ENCODE results near the gene PTPRR. TPM values are rescaled to one million over a fixed set of nuclear protein-coding genes. Genes with fewer than 3 reads are reported as not detected.

Gene PTPRR
- total RNA-seq, 2 donors from 2014 or later = 0.37 to 0.51 TPM

DNA sequence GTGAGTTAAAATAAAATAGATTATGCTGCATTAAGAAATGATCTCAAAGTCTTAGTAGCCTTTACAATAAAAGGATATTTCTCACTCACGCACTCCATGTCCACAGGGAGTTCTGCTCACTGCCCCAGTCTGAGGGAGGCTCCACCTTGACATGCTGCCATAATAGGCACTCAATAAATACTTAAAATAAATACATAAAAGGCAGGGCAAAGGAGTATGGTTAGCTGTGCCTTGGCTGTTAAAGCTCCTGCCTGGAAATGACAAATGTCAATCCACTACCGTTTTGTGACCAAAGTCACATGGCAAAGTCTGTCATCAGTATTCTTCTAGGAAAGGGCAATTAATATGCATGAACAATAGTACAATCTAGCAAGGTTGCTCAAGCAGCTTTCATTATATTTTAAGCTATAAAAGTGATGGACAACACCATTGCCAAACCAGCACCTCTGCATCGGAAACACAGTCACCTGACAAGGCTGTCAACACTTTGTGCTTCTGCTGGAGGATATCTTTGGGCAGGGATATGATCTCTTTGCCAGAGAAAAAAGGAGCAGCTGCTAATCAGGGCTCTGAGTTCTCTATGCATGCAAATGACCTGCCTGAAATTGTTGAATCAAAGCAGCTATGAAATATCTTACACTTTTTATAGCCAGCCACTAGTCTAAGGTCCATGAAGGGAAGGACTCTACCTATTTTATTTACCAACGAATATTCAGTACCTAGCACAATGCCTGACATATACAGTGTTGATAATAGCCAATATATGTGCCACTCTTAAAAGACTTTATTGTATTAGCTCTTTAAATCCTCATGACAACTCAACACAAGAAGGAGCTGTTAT lies 90.1 kb downstream of the PTPRR start:
- TF ChIP-seq, protein P1, sequence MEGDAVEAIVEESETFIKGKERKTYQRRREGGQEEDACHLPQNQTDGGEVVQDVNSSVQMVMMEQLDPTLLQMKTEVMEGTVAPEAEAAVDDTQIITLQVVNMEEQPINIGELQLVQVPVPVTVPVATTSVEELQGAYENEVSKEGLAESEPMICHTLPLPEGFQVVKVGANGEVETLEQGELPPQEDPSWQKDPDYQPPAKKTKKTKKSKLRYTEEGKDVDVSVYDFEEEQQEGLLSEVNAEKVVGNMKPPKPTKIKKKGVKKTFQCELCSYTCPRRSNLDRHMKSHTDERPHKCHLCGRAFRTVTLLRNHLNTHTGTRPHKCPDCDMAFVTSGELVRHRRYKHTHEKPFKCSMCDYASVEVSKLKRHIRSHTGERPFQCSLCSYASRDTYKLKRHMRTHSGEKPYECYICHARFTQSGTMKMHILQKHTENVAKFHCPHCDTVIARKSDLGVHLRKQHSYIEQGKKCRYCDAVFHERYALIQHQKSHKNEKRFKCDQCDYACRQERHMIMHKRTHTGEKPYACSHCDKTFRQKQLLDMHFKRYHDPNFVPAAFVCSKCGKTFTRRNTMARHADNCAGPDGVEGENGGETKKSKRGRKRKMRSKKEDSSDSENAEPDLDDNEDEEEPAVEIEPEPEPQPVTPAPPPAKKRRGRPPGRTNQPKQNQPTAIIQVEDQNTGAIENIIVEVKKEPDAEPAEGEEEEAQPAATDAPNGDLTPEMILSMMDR (IDR thresholded peaks at IDR 0.05) = no peak
- no peaks in the 10 kb centered on the region for H3K36me3 ChIP-seq
- H3K4me3 ChIP-seq = no peak overlapping the region
- DNase-seq (ENCODE audit: low spot score) = no peak
- no peaks in the 10 kb centered on the region for H3K27me3 ChIP-seq
- H3K9me3 ChIP-seq = no peaks in the 10 kb centered on the region
- H3K4me1 ChIP-seq = no peaks in the 10 kb centered on the region
- H3K27ac ChIP-seq = no peak overlapping the region

DNA sequence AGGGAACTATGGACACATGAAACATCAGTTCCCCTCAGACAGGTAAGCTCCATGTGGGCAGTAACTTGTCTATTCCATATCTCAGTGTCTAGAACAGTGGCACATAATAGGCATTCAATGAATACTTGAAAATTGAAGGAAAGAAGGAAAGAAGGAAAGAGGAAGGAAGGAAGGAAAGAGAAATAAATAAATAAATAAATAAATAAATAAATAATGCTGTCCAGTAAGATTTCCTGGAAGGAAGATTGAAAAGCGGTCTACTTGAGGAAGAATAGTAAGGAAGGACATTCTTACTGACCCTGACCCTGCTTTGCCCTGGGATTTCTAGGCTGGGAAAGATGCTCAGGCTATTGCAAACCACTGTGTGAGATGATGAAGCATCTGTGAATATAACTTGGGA lies 91.5 kb downstream of the PTPRR start:
- Histone ChIP-seq H3K27ac (no peak overlapping the region), H3K36me3 (no peaks in the 10 kb centered on the region), H3K27me3 (no peaks in the 10 kb centered on the region), H3K4me1 (no peaks in the 10 kb centered on the region), H3K4me3 (no peak overlapping the region), H3K9me3 (no peaks in the 10 kb centered on the region)
- TF ChIP-seq, protein P1 (IDR thresholded peaks at IDR 0.05) = no peak
- DNase-seq (ENCODE audit: low spot score) = no peak

DNA sequence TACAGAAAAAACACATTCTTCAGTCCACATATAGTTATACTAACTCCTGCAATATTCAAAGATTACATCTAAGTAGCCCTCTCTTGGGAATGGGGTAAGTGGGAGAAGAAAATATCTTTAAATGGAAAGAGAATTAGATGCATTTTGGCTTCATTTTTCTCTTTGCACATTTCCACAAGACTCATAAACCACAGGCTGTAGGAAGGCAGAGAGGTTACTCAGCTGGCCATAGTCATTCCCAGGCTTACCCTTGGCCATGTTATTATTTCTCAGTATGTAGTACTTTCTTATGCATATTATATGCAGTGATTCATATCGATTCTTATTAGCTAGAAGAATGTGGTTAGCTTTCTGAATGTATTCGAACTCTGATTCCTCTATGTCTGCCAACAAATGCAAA lies 92.2 kb downstream of the PTPRR start:
- H3K4me1 ChIP-seq = no peaks in the 10 kb centered on the region
- no peaks in the 10 kb centered on the region for H3K27me3 ChIP-seq
- H3K36me3 ChIP-seq = no peaks in the 10 kb centered on the region
- no peak overlapping the region for H3K27ac ChIP-seq
- H3K9me3 ChIP-seq = no peaks in the 10 kb centered on the region
- TF ChIP-seq, protein P1 (IDR thresholded peaks at IDR 0.05) = no peak
- H3K4me3 ChIP-seq = no peak overlapping the region
- DNase-seq (ENCODE audit: low spot score) = no peak

DNA sequence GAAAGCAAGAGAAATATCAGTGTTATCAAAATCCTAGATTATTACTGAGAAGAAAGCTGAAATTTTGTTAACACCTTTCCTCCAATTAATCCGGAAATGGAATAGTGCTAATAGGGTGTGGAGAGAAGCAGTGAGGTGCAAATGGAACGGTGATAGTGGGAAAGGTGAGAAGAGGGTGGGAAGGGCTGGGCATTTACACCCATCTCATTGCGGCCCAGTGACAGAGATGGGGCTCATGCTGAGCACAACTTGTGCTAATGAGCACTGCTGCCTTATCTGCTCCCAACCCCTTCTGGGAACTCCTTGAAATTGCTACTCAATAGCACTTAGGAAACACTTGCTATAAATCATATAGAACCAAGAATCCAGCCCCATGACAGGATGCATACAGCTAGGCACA lies 94.4 kb downstream of the PTPRR start:
- H3K4me3 ChIP-seq = no peak overlapping the region
- H3K4me1 ChIP-seq = no peaks in the 10 kb centered on the region
- H3K9me3 ChIP-seq = no peaks in the 10 kb centered on the region
- H3K27ac ChIP-seq = no peak overlapping the region
- H3K36me3 ChIP-seq = no peaks in the 10 kb centered on the region
- H3K27me3 ChIP-seq = no peaks in the 10 kb centered on the region
- DNase-seq (ENCODE audit: low spot score) = no peak
- TF ChIP-seq, protein P1 (IDR thresholded peaks at IDR 0.05) = no peak

DNA sequence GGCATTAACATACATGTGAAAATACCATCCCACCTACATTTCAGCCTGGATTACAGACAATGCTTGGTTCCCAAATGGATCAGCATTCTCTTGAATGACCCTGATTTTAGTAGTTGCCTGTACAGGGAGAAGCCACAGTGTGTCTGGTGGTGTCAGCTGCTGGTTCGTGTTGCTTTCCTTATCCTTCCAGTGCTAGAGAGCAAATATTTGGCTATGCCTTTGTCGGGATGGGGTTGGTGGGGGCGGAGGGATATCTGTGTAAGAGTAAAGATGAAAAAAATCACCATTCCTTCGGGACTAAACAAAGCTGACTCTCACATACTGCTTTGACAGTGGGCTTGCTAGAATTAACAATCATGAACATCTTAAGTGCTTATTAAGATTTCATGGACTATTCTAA lies 96.0 kb downstream of the PTPRR start:
- no peak overlapping the region for H3K27ac ChIP-seq
- no peaks in the 10 kb centered on the region for H3K36me3 ChIP-seq
- H3K4me3 ChIP-seq = no peak overlapping the region
- no peaks in the 10 kb centered on the region for H3K9me3 ChIP-seq
- no peaks in the 10 kb centered on the region for H3K4me1 ChIP-seq
- no peak for DNase-seq (ENCODE audit: low spot score)
- TF ChIP-seq, protein P1 (IDR thresholded peaks at IDR 0.05) = no peak
- no peaks in the 10 kb centered on the region for H3K27me3 ChIP-seq

Data from right atrium auricular region (tissue), 2 donors.